Diencephalon (tissue), 1 donor: ENCODE results near the gene SDCBP2. TPM values are rescaled to one million over a fixed set of nuclear protein-coding genes. Genes with fewer than 3 reads are reported as not detected.

Experiments used
- total RNA-seq: library from RNA; depleted of rRNA; stranded (reverse); fragments of >200 nt; gene quantifications from one replicate; pipeline ENCODE4 v1.2.3, GENCODE V29; 2014

Gene SDCBP2
- total RNA-seq: 10.4 TPM

GRCh38 chr20:1328680-1329330 is at the start of gene SDCBP2:
Gene SDCBP2 (minus strand): TSS chr20:1329139. CDS start chr20:1320416, 8,723 bp downstream.

GRCh38 chr20:1266167-1266973 is 62.6 kb downstream of the SDCBP2 start, which contains the start of gene SNPH:
Gene SNPH (plus strand): TSS chr20:1266294. CDS start chr20:1296240, 29,946 bp downstream.

Other genes starting within 250 kb of the SDCBP2 start
- gene PSMF1, start 210.5 kb downstream of the SDCBP2 start, total RNA-seq: 37.8 TPM
- gene TMEM74B, start 144.2 kb downstream of the SDCBP2 start, total RNA-seq: 16.1 TPM
- gene C20orf202, start 125.7 kb downstream of the SDCBP2 start, total RNA-seq: 0.46 TPM
- not detected for gene RAD21L1, start 103.1 kb downstream of the SDCBP2 start, total RNA-seq
- gene SNPH, start 62.8 kb downstream of the SDCBP2 start, total RNA-seq: 34.4 TPM
- gene FKBP1A, start 63.9 kb upstream of the SDCBP2 start, total RNA-seq: 83.0 TPM
- gene NSFL1C, start 137.7 kb upstream of the SDCBP2 start, total RNA-seq: 40.8 TPM
- 0.69 TPM for gene SIRPB2, start 162.3 kb upstream of the SDCBP2 start, total RNA-seq
- gene SIRPD, start 228.6 kb upstream of the SDCBP2 start, total RNA-seq: not detected